Common myeloid progenitor, CD34-positive (primary cell): ENCODE data around the gene TNK2.
"Not testable (repeated sequence)": the region's sequence is repeated elsewhere in the genome, so short reads cannot be mapped to it uniquely, and the experiment has no call there.

Experiments
- CTCF ChIA-PET: fragments of 350-600 bp; sonication (Branson Sonifier 250); formaldehyde crosslinking; loops from one replicate; lab custom pipeline; 2021; ENCODE audit warnings: antibody characterized with exemption; lab: Charles Lee
- POLR2A ChIA-PET: fragments of 350-600 bp; sonication (Branson Sonifier 250); formaldehyde crosslinking; loops from one replicate; lab custom pipeline; 2021; ENCODE audit warnings: antibody characterized with exemption; lab: Charles Lee
- DNase-seq, 3 donors: peaks; one replicate each; pipeline versions ENCODE4 v3.0.0 to v3.0.0-alpha.2; 2013
- H3K27ac ChIP-seq, 2 experiments: 1 replicate in 1 of 2; 2 replicates in 1 of 2; pipeline ENCODE4 v1.7.0; 2013; ENCODE audit warnings: inconsistent platforms in 2 of 2, low read length in 2 of 2, mild to moderate bottlenecking in 2 of 2, low read depth in 1 of 2, moderate library complexity in 1 of 2; ENCODE audit not compliant: severe bottlenecking in 2 of 2, insufficient read depth in 1 of 2, poor library complexity in 1 of 2
- H3K27me3 ChIP-seq, 5 experiments: replicated peaks in 2 of 5; 1 replicate in 3 of 5; 2 replicates in 2 of 5; pipeline versions ENCODE4 v1.6.1 to v1.7.0; 2013; ENCODE audit warnings: low read length in 4 of 5, mild to moderate bottlenecking in 2 of 5, moderate library complexity in 2 of 5, inconsistent platforms in 1 of 5; ENCODE audit not compliant: insufficient read depth in 5 of 5, control insufficient read depth in 4 of 5
- H3K36me3 ChIP-seq, 4 experiments: 1 replicate in 2 of 4; 2 replicates in 2 of 4; pipeline versions ENCODE4 v1.6.1 to v1.7.0; 2013; ENCODE audit warnings: low read length in 3 of 4, control low read depth in 1 of 4, mild to moderate bottlenecking in 1 of 4; ENCODE audit not compliant: control insufficient read depth in 4 of 4, insufficient read depth in 4 of 4
- H3K4me1 ChIP-seq, 4 experiments: 1 replicate in 3 of 4; 2 replicates in 1 of 4; pipeline versions ENCODE4 v1.6.1 to v1.7.1; 2013; ENCODE audit warnings: low read length in 3 of 4, mild to moderate bottlenecking in 3 of 4, control low read depth in 1 of 4, inconsistent platforms in 1 of 4, moderate library complexity in 1 of 4; ENCODE audit not compliant: control insufficient read depth in 4 of 4, insufficient read depth in 4 of 4; ENCODE audit errors: control extremely low read depth in 1 of 4
- H3K4me3 ChIP-seq, 7 experiments: 1 replicate in 4 of 7; 2 replicates in 3 of 7; pipeline versions ENCODE4 v1.5.1 to v1.7.0; 2013; ENCODE audit warnings: mild to moderate bottlenecking in 7 of 7, low read length in 6 of 7, moderate library complexity in 6 of 7, inconsistent platforms in 2 of 7, low read depth in 2 of 7, control low read depth in 1 of 7; ENCODE audit not compliant: insufficient read depth in 4 of 7, control insufficient read depth in 1 of 7; ENCODE audit errors: extremely low read depth in 1 of 7
- H3K9me3 ChIP-seq, 5 experiments: 1 replicate in 4 of 5; 2 replicates in 1 of 5; pipeline versions ENCODE4 v1.6.1 to v1.7.1; 2013; ENCODE audit warnings: low read length in 4 of 5, mild to moderate bottlenecking in 2 of 5, inconsistent platforms in 1 of 5, low read depth in 1 of 5, moderate library complexity in 1 of 5; ENCODE audit not compliant: control insufficient read depth in 4 of 5, insufficient read depth in 2 of 5; ENCODE audit errors: control extremely low read depth in 1 of 5
- WGBS: methylation state at CpG from one replicate; pipeline ENCODE4 v1.1.5; 2013; ENCODE audit not compliant: insufficient coverage; 5-methylcytosine and 5-hydroxymethylcytosine counted together

TNK2 gene

GRCh38 chr3:195829897-195830254 is 78.5 kb downstream of the TNK2 start:
- Histone ChIP-seq H3K4me1 (no peaks in the 10 kb centered on the region), H3K27me3 (no peaks in the 10 kb centered on the region), H3K36me3 (no peaks in the 10 kb centered on the region), H3K4me3 (no peak overlapping the region), H3K9me3 (no peaks in the 10 kb centered on the region), H3K27ac (no peak overlapping the region)
- no CpG with 5 or more reads among the region's 16 CpGs for WGBS
- CTCF ChIA-PET: no interaction called here
- POLR2A ChIA-PET: no interaction called here
- DNase-seq: no peak

DNA sequence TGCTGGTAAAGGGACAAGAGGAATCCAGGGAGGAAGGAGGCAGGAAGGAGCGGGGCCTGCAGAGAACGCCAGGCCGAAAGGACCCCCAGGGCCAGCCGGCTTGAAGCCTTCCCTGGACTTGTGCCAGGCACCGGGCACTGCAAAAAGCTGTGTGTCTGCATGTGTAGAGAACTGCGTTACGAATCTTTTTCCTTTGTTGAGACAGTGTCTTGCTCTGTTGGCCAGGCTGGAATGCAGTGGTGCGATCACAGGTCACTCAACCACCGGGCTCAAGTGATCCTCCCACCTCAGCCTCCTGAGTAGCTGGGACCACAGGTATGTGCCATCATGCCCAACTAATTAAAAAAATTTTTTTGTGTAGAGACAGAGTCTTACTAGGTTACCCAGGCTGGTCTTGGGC is 79.6 kb downstream of the TNK2 start:
- peaks cover 0 to 3% (median 0%) of the 10 kb centered on the region in 4 experiments for H3K4me1 ChIP-seq
- WGBS: 98% methylated on average over 9 of the region's 9 CpGs
- no peaks in the 10 kb centered on the region for H3K36me3 ChIP-seq
- ChIA-PET POLR2A (no interaction called here), CTCF (interaction anchor here (0.9 to 1.2 kb wide), 2 partner anchors 10 to 28 kb away, joined by 3 read pairs; no protein-coding TSS in a partner anchor)
- H3K9me3 ChIP-seq: no peaks in the 10 kb centered on the region
- no peaks in the 10 kb centered on the region for H3K27me3 ChIP-seq
- no peak overlapping the region for H3K4me3 ChIP-seq
- no peak overlapping the region for H3K27ac ChIP-seq
- DNase-seq: no peak

GRCh38 chr3:195825857-195826804 is 82.2 kb downstream of the TNK2 start:
- Histone ChIP-seq H3K9me3 (no peaks in the 10 kb centered on the region), H3K4me3 (no peak overlapping the region), H3K36me3 (no peaks in the 10 kb centered on the region), H3K4me1 (peaks cover 0 to 8% (median 2%) of the 10 kb centered on the region in 4 experiments), H3K27me3 (no peaks in the 10 kb centered on the region), H3K27ac (no peak overlapping the region)
- no peak for DNase-seq
- POLR2A ChIA-PET: no interaction called here
- 97% methylated on average over 42 of the region's 47 CpGs for WGBS
- CTCF ChIA-PET: interaction anchor here (0.6 to 1.7 kb wide), 2 partner anchors 27 to 68 kb away, joined by 4 read pairs; no protein-coding TSS in a partner anchor

DNA sequence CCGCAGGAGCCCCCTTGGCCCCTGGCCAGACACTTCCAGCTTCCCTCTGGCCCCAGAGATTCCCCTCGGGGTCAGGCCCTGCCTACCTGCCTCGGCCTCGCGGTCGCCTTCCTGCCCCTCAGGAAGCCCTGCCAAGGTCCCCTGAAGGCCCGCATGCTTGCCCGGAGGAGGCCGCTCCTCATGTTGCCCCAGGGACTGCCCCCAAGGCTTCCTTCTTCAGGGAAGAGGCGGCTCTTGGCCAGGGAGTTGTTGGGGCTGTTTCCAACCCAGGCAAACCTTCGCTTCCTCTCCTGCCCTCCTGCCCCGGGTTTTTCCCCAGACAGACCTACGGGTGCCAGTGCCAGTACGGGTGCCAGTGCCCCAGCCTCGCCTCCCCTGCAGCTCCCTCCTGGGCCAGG is 83.2 kb downstream of the TNK2 start:
- Histone ChIP-seq H3K4me3 (no peak overlapping the region), H3K9me3 (no peaks in the 10 kb centered on the region), H3K4me1 (peaks cover 0 to 8% (median 2%) of the 10 kb centered on the region in 4 experiments), H3K36me3 (no peaks in the 10 kb centered on the region), H3K27me3 (no peaks in the 10 kb centered on the region), H3K27ac (no peak overlapping the region)
- ChIA-PET CTCF (interaction anchor here (0.6 to 1.7 kb wide), 2 partner anchors 27 to 67 kb away, joined by 4 read pairs; no protein-coding TSS in a partner anchor), POLR2A (no interaction called here)
- 93% methylated on average over 15 of the region's 15 CpGs for WGBS
- DNase-seq: no peak

GRCh38 chr3:195824425-195825190 is 83.7 kb downstream of the TNK2 start:
- DNase-seq, H3K4me1 ChIP-seq, H3K4me3 ChIP-seq, H3K27me3 ChIP-seq, H3K9me3 ChIP-seq, H3K36me3 ChIP-seq, H3K27ac ChIP-seq, POLR2A ChIA-PET: not testable (repeated sequence)
- CTCF ChIA-PET: interaction anchor here (1.7 kb wide), 1 partner anchor 28 kb away, joined by 4 read pairs; no protein-coding TSS in a partner anchor
- WGBS: 89% methylated on average over 12 of the region's 13 CpGs

- WGBS: 88% methylated on average over 12 of the region's 13 CpGs
- Histone ChIP-seq H3K4me3 (no peak overlapping the region), H3K36me3 (no peaks in the 10 kb centered on the region), H3K9me3 (no peaks in the 10 kb centered on the region), H3K27me3 (no peaks in the 10 kb centered on the region), H3K27ac (no peak overlapping the region), H3K4me1 (peaks cover 0 to 8% (median 2%) of the 10 kb centered on the region in 4 experiments)
- peak in 1 of 3 donors; percentile 57 for DNase-seq
- ChIA-PET CTCF (no interaction called here), POLR2A (no interaction called here)
Measured at GRCh38 chr3:195823999-195824398, 84.4 kb downstream of the TNK2 start.
